Measurements from ENCODE around the gene HSPB3. TPM values are rescaled to one million over a fixed set of nuclear protein-coding genes. Genes with fewer than 3 reads are reported as not detected.
"Not testable (repeated sequence)": the region's sequence is repeated elsewhere in the genome, so short reads cannot be mapped to it uniquely, and the experiment has no call there.

The HSPB3 gene
- not detected for polyA plus RNA-seq (2013, experiment 1 of 2)
- not detected for polyA plus RNA-seq (2013, experiment 2 of 2)

GRCh38 chr5:54455413-54456157 is at the start of gene HSPB3:
HSPB3 (plus strand) TSS chr5:54455699; CDS start chr5:54455790, 91 bp downstream.
- H3K4me1 ChIP-seq (ENCODE audit: control insufficient read depth, insufficient read depth, low read length, poor library complexity, severe bottlenecking): peaks cover 29% of the 10 kb centered on the region
- no peaks in the 10 kb centered on the region for H3K36me3 ChIP-seq (ENCODE audit: control insufficient read depth, insufficient read depth, low read length)
- no peak within 1 kb of the TSS for H3K4me3 ChIP-seq (ENCODE audit: extremely low read depth, insufficient read depth, low read length, poor library complexity, severe bottlenecking)
- no peaks in the 10 kb centered on the region for H3K9me3 ChIP-seq (ENCODE audit: control insufficient read depth, low read length)
- H3K27ac ChIP-seq (ENCODE audit: low read depth, low read length, severe bottlenecking): no peak within 1 kb of the TSS
- 94 to 97% methylated on average over 18 of the region's 18 CpGs for WGBS, 2 experiments (ENCODE audit: insufficient coverage in 2 of 2)

DNA sequence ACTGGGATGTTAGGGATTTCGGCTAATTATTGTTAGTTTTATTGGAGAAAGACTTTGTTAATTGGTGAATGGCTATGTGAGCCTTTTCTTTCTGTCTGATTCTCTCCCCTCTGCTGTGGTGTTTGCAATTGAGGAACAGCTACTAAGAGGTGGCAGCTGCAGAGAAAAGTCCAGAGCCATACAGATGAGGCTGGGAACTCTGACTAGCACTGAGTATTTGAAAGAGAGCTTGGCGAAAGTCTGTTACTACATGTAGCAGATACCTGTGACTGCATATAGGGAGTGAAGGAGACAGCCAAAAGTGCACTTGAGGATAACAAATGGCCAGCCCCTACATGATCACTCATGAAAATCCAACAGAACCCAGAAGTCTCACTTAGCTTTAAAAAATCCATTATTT is 44.3 kb upstream of the HSPB3 start:
- 60 to 63% methylated on average over 1 of the region's 2 CpGs for WGBS, 2 experiments (ENCODE audit: insufficient coverage in 2 of 2)

DNA sequence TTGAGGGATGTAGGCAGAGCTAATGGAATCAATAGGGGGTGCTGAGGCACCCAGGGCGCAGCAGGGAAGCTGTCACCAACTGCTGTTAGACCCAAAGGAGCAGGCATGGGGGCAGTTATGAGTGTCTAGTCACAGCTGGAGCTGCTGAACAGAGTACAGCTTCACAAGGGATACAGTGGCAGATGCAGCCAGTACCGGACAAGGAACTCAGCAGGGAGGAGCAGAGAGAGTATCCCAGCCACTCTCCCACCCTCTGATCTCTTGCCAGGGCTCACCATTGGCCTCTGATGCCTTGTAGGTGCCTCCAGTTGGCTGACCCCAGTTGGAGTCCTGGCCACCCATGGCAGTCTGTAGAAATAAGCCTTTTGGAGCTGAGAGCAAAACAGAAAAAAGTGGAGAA is 42.6 kb upstream of the HSPB3 start:
- H3K9me3 ChIP-seq (ENCODE audit: control insufficient read depth, low read length): no peaks in the 10 kb centered on the region
- H3K4me3 ChIP-seq (ENCODE audit: extremely low read depth, insufficient read depth, low read length, poor library complexity, severe bottlenecking): no peak overlapping the region
- H3K4me1 ChIP-seq (ENCODE audit: control insufficient read depth, insufficient read depth, low read length, poor library complexity, severe bottlenecking): no peaks in the 10 kb centered on the region
- WGBS, 2 experiments (ENCODE audit: insufficient coverage in 2 of 2): 81 to 89% methylated on average over 2 of the region's 2 CpGs
- no peak overlapping the region for H3K27ac ChIP-seq (ENCODE audit: low read depth, low read length, severe bottlenecking)
- no peaks in the 10 kb centered on the region for H3K36me3 ChIP-seq (ENCODE audit: control insufficient read depth, insufficient read depth, low read length)

More for the DNA sequence above, 44.3 kb upstream of the HSPB3 start:
- H3K4me3 ChIP-seq (ENCODE audit: extremely low read depth, insufficient read depth, low read length, poor library complexity, severe bottlenecking): no peak overlapping the region
- H3K9me3 ChIP-seq (ENCODE audit: control insufficient read depth, low read length): no peaks in the 10 kb centered on the region
- H3K27ac ChIP-seq (ENCODE audit: low read depth, low read length, severe bottlenecking): no peak overlapping the region
- no peaks in the 10 kb centered on the region for H3K4me1 ChIP-seq (ENCODE audit: control insufficient read depth, insufficient read depth, low read length, poor library complexity, severe bottlenecking)
- no peaks in the 10 kb centered on the region for H3K36me3 ChIP-seq (ENCODE audit: control insufficient read depth, insufficient read depth, low read length)

- no peaks in the 10 kb centered on the region for H3K36me3 ChIP-seq (ENCODE audit: control insufficient read depth, insufficient read depth, low read length)
- WGBS, 2 experiments (ENCODE audit: insufficient coverage in 2 of 2): 80 to 100% methylated on average over 1 to 3 of the region's 3 CpGs
- no peaks in the 10 kb centered on the region for H3K4me1 ChIP-seq (ENCODE audit: control insufficient read depth, insufficient read depth, low read length, poor library complexity, severe bottlenecking)
- no peak overlapping the region for H3K4me3 ChIP-seq (ENCODE audit: extremely low read depth, insufficient read depth, low read length, poor library complexity, severe bottlenecking)
- no peak overlapping the region for H3K27ac ChIP-seq (ENCODE audit: low read depth, low read length, severe bottlenecking)
- H3K9me3 ChIP-seq (ENCODE audit: control insufficient read depth, low read length): no peaks in the 10 kb centered on the region
These were observed 40.4 kb upstream of the HSPB3 start for GRCh38 chr5:54415147-54415546.

- H3K4me3 ChIP-seq (ENCODE audit: extremely low read depth, insufficient read depth, low read length, poor library complexity, severe bottlenecking): no peak overlapping the region
- H3K36me3 ChIP-seq (ENCODE audit: control insufficient read depth, insufficient read depth, low read length): no peaks in the 10 kb centered on the region
- no peaks in the 10 kb centered on the region for H3K4me1 ChIP-seq (ENCODE audit: control insufficient read depth, insufficient read depth, low read length, poor library complexity, severe bottlenecking)
- no peak overlapping the region for H3K27ac ChIP-seq (ENCODE audit: low read depth, low read length, severe bottlenecking)
- no peaks in the 10 kb centered on the region for H3K9me3 ChIP-seq (ENCODE audit: control insufficient read depth, low read length)
These were observed 39.5 kb upstream of the HSPB3 start for GRCh38 chr5:54415896-54416601.

DNA sequence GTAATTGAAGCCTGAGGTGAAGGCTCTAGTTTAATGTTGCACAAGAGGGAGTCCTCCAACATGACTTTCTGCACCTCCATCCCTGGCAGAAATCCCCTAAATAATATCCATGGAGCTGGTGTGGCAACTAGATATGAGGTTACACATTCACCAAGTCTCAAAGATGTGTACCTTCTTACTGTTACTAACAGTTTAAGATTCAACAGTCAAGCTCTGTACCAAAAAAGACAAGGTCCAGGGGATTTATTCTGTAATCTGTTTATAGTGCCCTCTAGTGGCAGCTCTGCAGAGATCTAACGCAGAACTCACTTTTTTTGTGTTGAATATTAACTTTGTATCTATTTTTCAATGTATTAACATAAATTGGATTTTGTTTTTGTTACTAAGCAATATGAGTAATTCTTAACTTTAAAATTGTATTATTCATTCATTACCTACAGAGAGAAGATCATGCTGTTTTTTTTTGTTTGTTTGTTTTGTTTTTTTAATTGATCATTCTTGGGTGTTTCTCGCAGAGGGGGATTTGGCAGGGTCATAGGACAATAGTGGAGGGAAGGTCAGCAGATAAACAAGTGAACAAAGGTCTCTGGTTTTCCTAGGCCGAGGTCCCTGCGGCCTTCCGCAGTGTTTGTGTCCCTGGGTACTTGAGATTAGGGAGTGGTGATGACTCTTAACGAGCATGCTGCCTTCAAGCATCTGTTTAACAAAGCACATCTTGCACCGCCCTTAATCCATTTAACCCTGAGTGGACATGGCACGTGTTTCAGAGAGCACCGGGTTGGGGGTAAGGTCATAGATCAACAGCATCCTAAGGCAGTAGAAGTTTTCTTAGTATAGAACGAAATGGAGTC is 35.7 kb upstream of the HSPB3 start:
- H3K36me3 ChIP-seq (ENCODE audit: control insufficient read depth, insufficient read depth, low read length); H3K9me3 ChIP-seq (ENCODE audit: control insufficient read depth, low read length); H3K4me3 ChIP-seq (ENCODE audit: extremely low read depth, insufficient read depth, low read length, poor library complexity, severe bottlenecking); H3K4me1 ChIP-seq (ENCODE audit: control insufficient read depth, insufficient read depth, low read length, poor library complexity, severe bottlenecking); H3K27ac ChIP-seq (ENCODE audit: low read depth, low read length, severe bottlenecking): not testable (repeated sequence)
- WGBS, 2 experiments (ENCODE audit: insufficient coverage in 2 of 2): 40% methylated on average over 2 of the region's 10 CpGs; no CpG with 5 or more reads in 1 of the 2 experiments

DNA sequence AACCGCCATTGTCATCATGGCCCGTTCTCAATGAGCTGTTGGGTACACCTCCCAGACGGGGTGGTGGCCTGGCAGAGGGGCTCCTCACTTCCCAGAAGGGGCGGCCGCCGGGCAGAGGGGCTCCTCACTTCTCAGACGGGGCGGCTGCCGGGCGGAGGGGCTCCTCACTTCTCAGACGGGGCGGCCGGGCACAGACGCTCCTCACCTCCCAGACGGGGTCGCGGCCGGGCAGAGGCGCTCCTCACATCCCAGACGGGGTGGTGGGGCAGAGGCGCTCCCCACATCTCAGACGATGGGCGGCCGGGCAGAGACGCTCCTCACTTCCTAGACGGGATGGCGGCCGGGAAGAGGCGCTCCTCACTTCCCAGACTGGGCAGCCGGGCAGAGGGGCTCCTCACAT is 35.0 kb upstream of the HSPB3 start:
- H3K4me3 ChIP-seq (ENCODE audit: extremely low read depth, insufficient read depth, low read length, poor library complexity, severe bottlenecking); H3K36me3 ChIP-seq (ENCODE audit: control insufficient read depth, insufficient read depth, low read length); H3K9me3 ChIP-seq (ENCODE audit: control insufficient read depth, low read length); H3K4me1 ChIP-seq (ENCODE audit: control insufficient read depth, insufficient read depth, low read length, poor library complexity, severe bottlenecking); H3K27ac ChIP-seq (ENCODE audit: low read depth, low read length, severe bottlenecking): not testable (repeated sequence)
- 93 to 100% methylated on average over 2 to 6 of the region's 30 CpGs for WGBS, 2 experiments (ENCODE audit: insufficient coverage in 2 of 2)

DNA sequence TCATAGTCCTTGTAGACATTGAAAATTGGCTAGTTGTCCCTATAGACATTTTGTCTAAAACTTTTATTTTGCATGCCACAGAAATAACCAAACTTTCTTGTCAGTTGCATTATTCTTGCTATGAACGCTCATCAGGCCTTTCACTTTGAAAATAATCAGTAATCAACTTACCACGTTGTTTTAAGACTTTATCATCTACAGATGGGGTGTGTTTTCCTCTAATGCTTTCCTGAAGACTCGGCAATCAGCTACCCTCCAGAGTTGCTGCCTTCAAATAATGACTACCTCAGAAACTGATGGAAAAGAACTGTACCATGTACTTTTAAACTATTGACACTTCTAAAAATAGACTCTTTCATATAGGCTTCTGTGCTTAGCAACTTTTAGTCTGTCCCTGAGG is 33.5 kb upstream of the HSPB3 start:
- 100% methylated on average over 1 of the region's 3 CpGs for WGBS, 2 experiments (ENCODE audit: insufficient coverage in 2 of 2)
- H3K9me3 ChIP-seq (ENCODE audit: control insufficient read depth, low read length): no peaks in the 10 kb centered on the region
- no peaks in the 10 kb centered on the region for H3K36me3 ChIP-seq (ENCODE audit: control insufficient read depth, insufficient read depth, low read length)
- H3K27ac ChIP-seq (ENCODE audit: low read depth, low read length, severe bottlenecking): no peak overlapping the region
- no peak overlapping the region for H3K4me3 ChIP-seq (ENCODE audit: extremely low read depth, insufficient read depth, low read length, poor library complexity, severe bottlenecking)
- no peaks in the 10 kb centered on the region for H3K4me1 ChIP-seq (ENCODE audit: control insufficient read depth, insufficient read depth, low read length, poor library complexity, severe bottlenecking)

- Histone ChIP-seq H3K36me3 (ENCODE audit: control insufficient read depth, insufficient read depth, low read length) (no peaks in the 10 kb centered on the region), H3K4me3 (ENCODE audit: extremely low read depth, insufficient read depth, low read length, poor library complexity, severe bottlenecking) (no peak overlapping the region), H3K4me1 (ENCODE audit: control insufficient read depth, insufficient read depth, low read length, poor library complexity, severe bottlenecking) (no peaks in the 10 kb centered on the region), H3K9me3 (ENCODE audit: control insufficient read depth, low read length) (no peaks in the 10 kb centered on the region), H3K27ac (ENCODE audit: low read depth, low read length, severe bottlenecking) (no peak overlapping the region)
- WGBS, 2 experiments (ENCODE audit: insufficient coverage in 2 of 2): 100% methylated on average over 1 of the region's 2 CpGs; no CpG with 5 or more reads in 1 of the 2 experiments
These were observed 30.2 kb upstream of the HSPB3 start for GRCh38 chr5:54425258-54425657.

DNA sequence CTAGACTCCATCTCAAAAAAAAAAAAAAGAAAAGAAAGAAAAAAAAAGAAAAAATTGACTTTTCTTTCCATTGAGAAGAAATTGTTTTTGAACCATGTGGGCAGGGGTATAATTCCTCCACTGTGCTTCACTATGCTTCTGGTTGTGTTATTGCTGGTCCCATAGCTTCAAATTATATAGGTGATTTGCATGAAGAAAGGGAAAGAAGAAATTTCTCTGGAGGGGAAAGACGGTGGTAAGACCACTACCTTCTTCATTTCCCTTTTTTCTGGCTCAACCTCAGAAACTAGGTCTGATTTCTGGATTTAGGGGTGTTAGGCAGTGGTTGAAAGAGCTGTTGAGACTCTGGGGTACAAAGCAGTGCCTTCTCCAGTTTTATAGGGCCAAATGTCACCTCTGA is 29.3 kb upstream of the HSPB3 start:
- no peak overlapping the region for H3K27ac ChIP-seq (ENCODE audit: low read depth, low read length, severe bottlenecking)
- 100% methylated on average over 1 of the region's 1 CpG; no CpG with 5 or more reads in 1 of the 2 experiments for WGBS, 2 experiments (ENCODE audit: insufficient coverage in 2 of 2)
- H3K36me3 ChIP-seq (ENCODE audit: control insufficient read depth, insufficient read depth, low read length): no peaks in the 10 kb centered on the region
- H3K4me3 ChIP-seq (ENCODE audit: extremely low read depth, insufficient read depth, low read length, poor library complexity, severe bottlenecking): no peak overlapping the region
- no peaks in the 10 kb centered on the region for H3K9me3 ChIP-seq (ENCODE audit: control insufficient read depth, low read length)
- no peaks in the 10 kb centered on the region for H3K4me1 ChIP-seq (ENCODE audit: control insufficient read depth, insufficient read depth, low read length, poor library complexity, severe bottlenecking)
